ENCODE data around the gene KIF5C. TPM values are rescaled to one million over a fixed set of nuclear protein-coding genes. Genes with fewer than 3 reads are reported as not detected.

Gene KIF5C
- total and polyA plus RNA-seq, 2 experiments from 2014 or later, result 0.11 to 0.19 TPM

DNA sequence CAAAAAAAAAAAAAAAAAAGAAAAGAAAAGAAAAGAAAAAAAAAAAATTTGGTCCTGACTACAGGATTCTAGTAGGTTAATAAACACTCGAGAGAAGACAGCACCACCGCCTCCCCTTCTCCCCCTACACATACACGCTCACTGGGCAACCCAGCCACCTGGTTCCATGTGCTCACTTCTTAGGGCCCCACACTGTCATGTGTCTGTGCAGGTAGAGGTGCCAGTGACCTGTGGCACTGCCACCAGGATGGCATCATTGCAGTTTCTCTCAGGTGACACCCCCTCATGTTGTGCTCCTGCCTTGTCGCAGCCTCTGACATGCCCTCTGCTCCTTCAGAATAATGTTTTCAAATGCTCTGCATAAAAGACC, 123.8 kb downstream of the KIF5C start:
- Histone ChIP-seq H3K79me2 (ENCODE audit: insufficient read depth) (no peaks in the 10 kb centered on the region), H3K27ac (no peak overlapping the region), H3K9ac (no peak overlapping the region), H3K27me3 (replicated peaks; ENCODE audit: insufficient read depth) (no peaks in the 10 kb centered on the region; the same call in 1 of the 2 replicates), H3K9me2 (ENCODE audit: insufficient read depth) (no peaks in the 10 kb centered on the region), H3K36me3 (ENCODE audit: low read depth) (no peaks in the 10 kb centered on the region), H3K4me3 (no peak overlapping the region), H2AFZ (no peak overlapping the region), H3K4me2 (ENCODE audit: unreplicated experiment) (no peak overlapping the region), H4K20me1 (ENCODE audit: insufficient read depth) (no peaks in the 10 kb centered on the region), H3K4me1 (ENCODE audit: insufficient read depth) (peaks cover 9% of the 10 kb centered on the region; the same call in 1 of the 2 replicates), H3F3A (ENCODE audit: insufficient read depth) (no peaks in the 10 kb centered on the region), H3K9me3 (ENCODE audit: low read depth) (no peaks in the 10 kb centered on the region)
- no peak for TF ChIP-seq EZH2 (IDR thresholded peaks at IDR 0.05; ENCODE audit: insufficient read depth, poor library complexity, severe bottlenecking)
- DNase-seq, result no peak
- 94 to 95% methylated on average over 4 of the region's 4 CpGs for WGBS, 2 experiments (ENCODE audit: low coverage in 1 of 2, low lambda C conversion rate in 2 of 2, missing lambda C conversion rate in 2 of 2)
- in situ Hi-C loops (cut with MboI), result loop anchor here (25.0 kb wide), 1 partner anchor 1012 kb away; no protein-coding TSS in a partner anchor

DNA sequence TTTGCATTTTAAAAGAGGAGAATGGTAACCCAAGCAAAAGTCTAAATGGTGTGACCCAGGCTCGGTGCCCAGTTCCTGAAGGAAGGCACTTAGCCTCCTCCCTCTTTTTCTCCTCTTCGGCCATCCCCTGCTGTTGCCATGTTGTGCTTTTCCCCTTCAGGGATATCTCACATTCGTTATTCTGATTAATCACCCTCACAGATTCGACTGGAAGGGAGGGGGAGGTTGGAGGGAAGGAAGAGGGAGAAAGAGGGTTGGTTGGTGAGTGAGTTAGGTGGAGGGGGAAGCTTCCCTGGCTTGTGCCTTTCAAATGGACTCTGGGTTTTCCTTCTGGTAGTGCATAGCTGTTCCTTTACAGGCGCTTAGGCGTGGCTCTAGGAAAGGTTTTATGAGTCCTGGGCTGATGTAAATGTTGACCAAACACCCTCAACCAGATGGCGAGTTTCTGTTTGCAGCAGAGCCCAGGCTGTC, 124.5 kb downstream of the KIF5C start:
- Histone ChIP-seq H3F3A (ENCODE audit: insufficient read depth) (peaks cover under 1% of the 10 kb centered on the region; the same call in 1 of the 2 replicates), H3K27ac (no peak overlapping the region), H3K9ac (no peak overlapping the region), H3K9me2 (ENCODE audit: insufficient read depth) (no peaks in the 10 kb centered on the region), H2AFZ (peak overlapping the region; percentile 58; the same call in 1 of the 2 replicates), H3K4me2 (ENCODE audit: unreplicated experiment) (peak overlapping the region; percentile 35), H3K4me3 (0 out of 2 replicates have a peak overlapping the region, but pooled peaks have one; percentile 37), H3K9me3 (ENCODE audit: low read depth) (no peaks in the 10 kb centered on the region), H3K36me3 (ENCODE audit: low read depth) (no peaks in the 10 kb centered on the region), H3K79me2 (ENCODE audit: insufficient read depth) (no peaks in the 10 kb centered on the region), H3K27me3 (replicated peaks; ENCODE audit: insufficient read depth) (no peaks in the 10 kb centered on the region; the same call in 1 of the 2 replicates), H4K20me1 (ENCODE audit: insufficient read depth) (no peaks in the 10 kb centered on the region), H3K4me1 (ENCODE audit: insufficient read depth) (peaks cover 11% of the 10 kb centered on the region; the same call in 1 of the 2 replicates)
- DNase-seq, result peak; percentile 22
- in situ Hi-C loops (cut with MboI), result loop anchor here (25.0 kb wide), 1 partner anchor 1012 kb away; no protein-coding TSS in a partner anchor
- WGBS, 2 experiments (ENCODE audit: low coverage in 1 of 2, low lambda C conversion rate in 2 of 2, missing lambda C conversion rate in 2 of 2), result 15 to 16% methylated on average over 7 of the region's 7 CpGs
- no peak for TF ChIP-seq EZH2 (IDR thresholded peaks at IDR 0.05; ENCODE audit: insufficient read depth, poor library complexity, severe bottlenecking)
- TF ChIP-seq EZH2phosphoT487 (IDR thresholded peaks at IDR 0.05; ENCODE audit: insufficient read depth, low read depth), result no peak

DNA sequence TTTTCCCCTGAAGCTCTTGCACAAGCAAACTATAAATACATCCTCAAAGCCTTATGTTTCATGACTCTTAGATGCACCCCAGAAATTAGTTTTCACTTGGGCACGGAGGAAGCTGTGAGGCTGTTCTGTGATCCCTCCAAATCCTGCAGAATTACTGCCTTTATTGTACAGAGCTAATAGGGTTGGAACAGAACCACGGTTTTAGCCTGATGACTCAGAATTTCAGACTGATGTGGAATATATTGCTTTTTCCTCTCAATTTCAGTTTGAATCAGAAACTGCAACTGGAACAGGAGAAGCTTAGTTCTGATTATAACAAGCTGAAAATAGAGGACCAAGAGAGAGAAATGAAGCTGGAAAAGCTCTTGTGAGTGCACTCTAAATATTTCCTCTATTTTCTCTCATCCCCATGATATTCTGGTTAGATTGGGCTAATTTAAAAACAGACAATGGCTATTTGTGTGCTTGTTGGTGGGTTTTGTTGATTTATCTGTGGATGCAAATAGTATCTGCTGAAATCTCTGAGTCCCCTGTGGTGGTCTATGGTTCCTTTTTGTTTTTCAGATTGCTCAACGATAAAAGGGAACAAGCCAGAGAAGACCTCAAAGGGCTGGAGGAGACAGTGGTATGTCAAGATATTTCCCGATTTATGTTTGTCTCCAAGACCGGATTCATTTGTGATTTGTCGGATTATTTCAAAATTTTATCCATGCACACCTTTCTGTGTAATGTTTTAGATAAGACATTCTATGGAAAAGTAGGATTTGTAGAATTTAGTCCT, 125.3 kb downstream of the KIF5C start:
- peaks cover 4% of the 10 kb centered on the region; the same call in 1 of the 2 replicates for H3F3A ChIP-seq (ENCODE audit: insufficient read depth)
- no peaks in the 10 kb centered on the region for H3K79me2 ChIP-seq (ENCODE audit: insufficient read depth)
- 42 to 43% methylated on average over 6 of the region's 6 CpGs for WGBS, 2 experiments (ENCODE audit: low coverage in 1 of 2, low lambda C conversion rate in 2 of 2, missing lambda C conversion rate in 2 of 2)
- TF ChIP-seq EZH2 (IDR thresholded peaks at IDR 0.05; ENCODE audit: insufficient read depth, poor library complexity, severe bottlenecking), result no peak
- no peak for TF ChIP-seq EZH2phosphoT487 (IDR thresholded peaks at IDR 0.05; ENCODE audit: insufficient read depth, low read depth)
- peak overlapping the region; percentile 9 for H3K4me2 ChIP-seq (ENCODE audit: unreplicated experiment)
- H3K27me3 ChIP-seq (replicated peaks; ENCODE audit: insufficient read depth), result no peaks in the 10 kb centered on the region; the same call in 1 of the 2 replicates
- peaks cover 16% of the 10 kb centered on the region; the same call in 1 of the 2 replicates for H3K4me1 ChIP-seq (ENCODE audit: insufficient read depth)
- H4K20me1 ChIP-seq (ENCODE audit: insufficient read depth), result no peaks in the 10 kb centered on the region
- H3K9me3 ChIP-seq (ENCODE audit: low read depth), result no peaks in the 10 kb centered on the region
- no peak overlapping the region for H3K9ac ChIP-seq
- no peak overlapping the region for H3K27ac ChIP-seq
- H3K9me2 ChIP-seq (ENCODE audit: insufficient read depth), result no peaks in the 10 kb centered on the region
- in situ Hi-C loops (cut with MboI), result no loop called here
- no peaks in the 10 kb centered on the region for H3K36me3 ChIP-seq (ENCODE audit: low read depth)
- peak; percentile 54 for DNase-seq
- H2AFZ ChIP-seq, result 0 out of 2 replicates have a peak overlapping the region, but pooled peaks have one; percentile 58
- H3K4me3 ChIP-seq, result no peak overlapping the region

DNA sequence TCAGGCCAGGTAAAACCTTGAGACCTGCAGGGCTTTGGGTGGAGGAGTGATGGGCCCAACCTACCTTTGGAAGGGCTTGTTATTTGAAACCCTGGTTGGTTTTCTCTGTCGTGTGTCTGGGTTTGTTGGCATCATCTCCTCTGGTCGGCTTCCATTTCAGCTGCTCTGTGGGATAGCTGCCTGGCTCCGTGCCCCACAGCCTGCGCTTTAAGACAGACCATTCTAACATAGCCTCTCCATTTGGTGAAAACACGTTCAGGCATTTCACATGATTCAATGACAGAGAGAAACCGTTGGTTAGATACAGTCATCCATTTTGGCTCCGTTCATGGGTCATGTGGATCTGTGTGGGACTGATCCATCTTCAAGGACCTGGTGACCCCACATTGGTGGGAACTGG, 126.5 kb downstream of the KIF5C start:
- Histone ChIP-seq H3K9me3 (ENCODE audit: low read depth) (no peaks in the 10 kb centered on the region), H3K4me3 (no peak overlapping the region), H4K20me1 (ENCODE audit: insufficient read depth) (no peaks in the 10 kb centered on the region), H3K36me3 (ENCODE audit: low read depth) (no peaks in the 10 kb centered on the region), H3K9ac (no peak overlapping the region), H3K4me2 (ENCODE audit: unreplicated experiment) (no peak overlapping the region), H3K9me2 (ENCODE audit: insufficient read depth) (no peaks in the 10 kb centered on the region), H3K4me1 (ENCODE audit: insufficient read depth) (peaks cover 21% of the 10 kb centered on the region; the same call in 1 of the 2 replicates), H3F3A (ENCODE audit: insufficient read depth) (peaks cover 4% of the 10 kb centered on the region; the same call in 1 of the 2 replicates), H3K27ac (no peak overlapping the region), H3K79me2 (ENCODE audit: insufficient read depth) (no peaks in the 10 kb centered on the region), H3K27me3 (replicated peaks; ENCODE audit: insufficient read depth) (no peaks in the 10 kb centered on the region; the same call in 1 of the 2 replicates), H2AFZ (no peak overlapping the region)
- in situ Hi-C loops (cut with MboI), result no loop called here
- no peak for TF ChIP-seq EZH2phosphoT487 (IDR thresholded peaks at IDR 0.05; ENCODE audit: insufficient read depth, low read depth)
- no peak for TF ChIP-seq EZH2 (IDR thresholded peaks at IDR 0.05; ENCODE audit: insufficient read depth, poor library complexity, severe bottlenecking)
- DNase-seq, result peak; percentile 21
- 61% methylated on average over 7 of the region's 7 CpGs for WGBS, 2 experiments (ENCODE audit: low coverage in 1 of 2, low lambda C conversion rate in 2 of 2, missing lambda C conversion rate in 2 of 2)

Data from GM23248 (cell line).